ENCODE data around the gene KCNG1.

Gene KCNG1

DNA sequence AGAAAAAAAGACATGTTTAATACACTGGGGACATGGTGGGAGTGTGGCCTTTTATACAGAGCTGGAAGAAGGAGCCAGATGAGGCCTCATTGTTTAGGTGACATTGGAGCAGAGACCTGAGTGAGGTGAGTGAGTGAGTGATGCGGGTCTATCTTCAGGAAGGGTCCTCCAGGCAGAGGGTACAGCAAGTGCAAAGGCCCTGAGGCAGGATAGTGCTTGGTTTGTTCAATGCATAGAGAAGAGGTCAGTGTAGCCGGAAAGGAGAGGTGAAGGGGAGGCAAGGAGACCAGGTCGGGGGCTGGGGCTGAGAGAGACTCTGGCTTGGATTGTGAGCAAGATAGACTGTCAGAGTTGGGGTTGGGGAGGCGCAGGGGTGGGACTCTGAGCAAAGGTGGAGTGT, 23.6 kb downstream of the KCNG1 start:
- DNase-seq (ENCODE audit: low read depth) = no peak

DNA sequence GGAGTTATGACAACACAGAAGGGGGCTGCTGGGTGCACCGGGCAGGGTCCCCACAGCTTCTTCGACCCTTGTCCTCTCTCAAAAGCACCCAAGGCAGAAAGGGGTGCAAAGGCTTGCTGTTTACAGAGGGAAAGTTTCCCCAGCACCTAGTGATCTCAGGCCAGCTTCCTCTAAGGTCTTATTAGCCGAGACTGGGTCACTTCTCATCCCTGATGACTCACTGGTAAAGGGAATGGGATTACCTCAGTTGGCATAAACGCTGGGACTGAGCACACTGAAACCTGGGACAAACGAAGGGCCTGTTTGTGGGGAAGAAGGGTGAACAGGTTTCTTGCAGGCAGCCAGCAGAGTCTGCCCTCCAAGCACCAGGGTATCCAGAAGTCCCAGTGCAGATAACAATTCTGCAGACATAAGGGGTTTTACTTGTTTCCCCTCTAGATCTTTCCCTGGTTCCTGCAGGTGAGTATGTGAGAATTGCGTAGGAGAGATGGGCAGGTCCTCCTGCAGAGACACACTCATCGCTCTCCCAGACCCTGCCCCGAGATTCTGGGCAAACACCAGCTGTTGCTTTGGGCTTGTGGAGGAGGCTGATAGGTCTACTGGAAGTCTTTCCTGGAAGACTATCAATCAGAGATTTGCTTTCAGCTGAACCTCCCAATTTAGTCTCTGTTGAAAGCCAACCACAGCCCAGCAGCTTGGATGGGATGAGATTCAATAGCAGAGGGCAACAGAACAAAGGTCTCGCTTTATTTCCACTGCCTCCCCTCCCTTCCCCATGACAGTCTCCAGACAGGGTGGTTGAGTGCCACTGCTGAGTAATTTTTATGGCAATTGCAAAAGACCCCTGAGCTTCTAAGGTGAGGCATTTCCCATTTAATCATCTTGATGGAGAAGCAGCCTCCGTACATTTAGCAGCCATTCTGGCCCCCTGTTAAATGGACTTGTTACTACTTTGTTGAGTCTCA, 25.7 kb downstream of the KCNG1 start:
- H3K4me3 ChIP-seq (ENCODE audit: low read depth, low read length) = no peak overlapping the region
- TF ChIP-seq, protein P1, sequence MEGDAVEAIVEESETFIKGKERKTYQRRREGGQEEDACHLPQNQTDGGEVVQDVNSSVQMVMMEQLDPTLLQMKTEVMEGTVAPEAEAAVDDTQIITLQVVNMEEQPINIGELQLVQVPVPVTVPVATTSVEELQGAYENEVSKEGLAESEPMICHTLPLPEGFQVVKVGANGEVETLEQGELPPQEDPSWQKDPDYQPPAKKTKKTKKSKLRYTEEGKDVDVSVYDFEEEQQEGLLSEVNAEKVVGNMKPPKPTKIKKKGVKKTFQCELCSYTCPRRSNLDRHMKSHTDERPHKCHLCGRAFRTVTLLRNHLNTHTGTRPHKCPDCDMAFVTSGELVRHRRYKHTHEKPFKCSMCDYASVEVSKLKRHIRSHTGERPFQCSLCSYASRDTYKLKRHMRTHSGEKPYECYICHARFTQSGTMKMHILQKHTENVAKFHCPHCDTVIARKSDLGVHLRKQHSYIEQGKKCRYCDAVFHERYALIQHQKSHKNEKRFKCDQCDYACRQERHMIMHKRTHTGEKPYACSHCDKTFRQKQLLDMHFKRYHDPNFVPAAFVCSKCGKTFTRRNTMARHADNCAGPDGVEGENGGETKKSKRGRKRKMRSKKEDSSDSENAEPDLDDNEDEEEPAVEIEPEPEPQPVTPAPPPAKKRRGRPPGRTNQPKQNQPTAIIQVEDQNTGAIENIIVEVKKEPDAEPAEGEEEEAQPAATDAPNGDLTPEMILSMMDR (conservative IDR thresholded peaks at IDR 0.05; ENCODE audit: low read depth, low read length) = no peak
- DNase-seq (ENCODE audit: low read depth) = peak; percentile 51

More for the DNA sequence above, 23.6 kb downstream of the KCNG1 start:
- TF ChIP-seq, protein P1 (conservative IDR thresholded peaks at IDR 0.05; ENCODE audit: low read depth, low read length) = no peak
- H3K4me3 ChIP-seq (ENCODE audit: low read depth, low read length) = no peak overlapping the region

DNA sequence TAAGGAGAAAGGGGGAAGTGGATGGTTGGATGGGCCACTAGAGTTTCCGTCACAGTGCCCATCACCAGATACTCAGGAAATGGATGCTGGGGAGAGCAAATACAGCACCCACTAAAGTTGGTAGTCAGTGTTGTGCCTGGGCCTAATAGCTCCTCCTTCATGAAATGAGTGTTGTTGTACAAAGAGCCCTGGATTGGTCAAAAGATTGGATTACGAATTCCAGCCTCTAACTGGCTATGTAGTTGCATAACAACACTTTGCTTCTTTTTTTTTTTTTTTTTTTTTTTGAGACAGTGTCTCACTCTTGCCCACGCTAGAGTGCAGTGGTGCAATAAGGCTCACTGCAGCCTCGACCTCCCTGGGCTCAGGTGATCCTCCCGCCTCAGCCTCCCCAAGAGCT, 27.4 kb downstream of the KCNG1 start:
- DNase-seq (ENCODE audit: low read depth) = peak; percentile 76
- H3K4me3 ChIP-seq (ENCODE audit: low read depth, low read length) = no peak overlapping the region
- TF ChIP-seq, protein P1 (conservative IDR thresholded peaks at IDR 0.05; ENCODE audit: low read depth, low read length) = no peak

DNA sequence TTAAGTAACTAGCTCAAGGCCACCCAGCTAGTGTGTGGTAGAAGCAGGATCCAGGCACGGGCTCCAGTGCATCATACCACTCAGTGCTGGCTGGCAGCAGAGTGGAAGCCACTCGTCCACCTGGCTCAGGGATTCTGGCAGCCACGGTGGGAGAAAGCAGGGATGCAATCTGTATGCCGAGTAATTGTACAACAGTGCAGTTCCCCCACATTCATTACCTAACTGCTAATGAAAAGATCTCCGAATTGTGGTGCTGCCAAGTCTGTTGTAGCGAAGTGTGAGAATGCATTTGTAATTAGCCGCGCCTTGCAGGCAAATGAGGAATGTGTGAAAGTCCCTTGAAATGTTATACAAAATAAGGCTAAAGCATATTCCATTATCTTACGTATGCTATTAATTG, 29.0 kb downstream of the KCNG1 start:
- DNase-seq (ENCODE audit: low read depth) = no peak
- no peak overlapping the region for H3K4me3 ChIP-seq (ENCODE audit: low read depth, low read length)
- TF ChIP-seq, protein P1 (conservative IDR thresholded peaks at IDR 0.05; ENCODE audit: low read depth, low read length) = no peak

DNA sequence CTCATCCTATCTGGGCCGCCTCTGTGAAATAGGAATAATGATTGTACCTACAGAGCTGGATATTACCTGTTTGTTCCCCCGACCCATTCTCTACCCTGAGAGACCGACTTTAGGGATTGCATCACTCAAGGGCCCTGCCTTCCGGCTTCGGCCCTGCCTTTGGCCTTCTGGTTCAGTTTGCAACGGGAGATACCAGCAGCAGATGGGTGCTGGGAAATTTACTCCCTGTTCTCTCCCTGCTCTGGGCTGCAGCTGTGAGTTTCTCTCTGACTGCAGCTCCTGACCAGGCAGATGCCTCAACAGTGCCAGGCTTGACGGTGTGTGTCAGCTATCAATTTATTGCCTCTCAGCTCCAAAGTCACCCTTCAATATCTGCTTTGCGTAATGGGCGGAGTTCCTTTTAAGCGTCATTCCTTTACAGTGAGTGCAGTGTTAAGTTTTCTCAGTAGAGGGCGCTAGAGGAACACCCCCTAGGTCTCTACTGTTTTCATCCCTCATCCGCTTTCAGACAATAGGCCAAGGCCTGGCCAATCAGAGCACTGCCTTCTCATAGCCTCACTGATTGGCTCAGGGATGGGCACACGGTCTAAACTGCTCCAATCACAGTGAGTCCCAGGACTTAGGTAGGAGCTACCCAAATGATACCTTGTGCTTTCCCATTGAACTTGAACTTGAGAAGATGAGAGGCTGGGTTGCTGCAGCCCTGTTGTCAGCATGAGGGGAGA, 30.0 kb downstream of the KCNG1 start:
- no peak overlapping the region for H3K4me3 ChIP-seq (ENCODE audit: low read depth, low read length)
- TF ChIP-seq, protein P1 (conservative IDR thresholded peaks at IDR 0.05; ENCODE audit: low read depth, low read length) = peak; percentile 85
- peak; percentile 90 for DNase-seq (ENCODE audit: low read depth)

DNA sequence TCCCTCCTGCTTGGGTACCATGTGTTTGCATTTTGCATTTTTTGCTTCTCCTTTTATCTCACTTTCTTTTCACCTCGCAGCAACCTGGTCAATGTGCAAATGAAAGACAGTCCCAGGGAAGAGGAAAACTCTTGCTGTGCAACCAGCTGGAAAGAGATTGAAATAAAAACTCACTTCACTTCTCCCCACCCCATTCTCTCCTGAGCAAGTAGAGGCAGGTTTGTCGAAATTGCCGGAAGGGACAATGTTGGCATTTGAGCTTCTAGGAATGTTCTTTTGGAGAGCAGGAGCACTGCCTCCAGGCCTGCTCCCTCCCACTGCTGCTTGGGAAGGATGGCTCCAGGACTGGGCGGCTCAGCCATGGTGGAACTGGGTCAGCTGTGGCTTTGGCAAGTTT, 30.6 kb downstream of the KCNG1 start:
- TF ChIP-seq, protein P1 (conservative IDR thresholded peaks at IDR 0.05; ENCODE audit: low read depth, low read length) = no peak
- DNase-seq (ENCODE audit: low read depth) = no peak
- H3K4me3 ChIP-seq (ENCODE audit: low read depth, low read length) = no peak overlapping the region
